ENCODE data around the gene C1orf35.

DNA sequence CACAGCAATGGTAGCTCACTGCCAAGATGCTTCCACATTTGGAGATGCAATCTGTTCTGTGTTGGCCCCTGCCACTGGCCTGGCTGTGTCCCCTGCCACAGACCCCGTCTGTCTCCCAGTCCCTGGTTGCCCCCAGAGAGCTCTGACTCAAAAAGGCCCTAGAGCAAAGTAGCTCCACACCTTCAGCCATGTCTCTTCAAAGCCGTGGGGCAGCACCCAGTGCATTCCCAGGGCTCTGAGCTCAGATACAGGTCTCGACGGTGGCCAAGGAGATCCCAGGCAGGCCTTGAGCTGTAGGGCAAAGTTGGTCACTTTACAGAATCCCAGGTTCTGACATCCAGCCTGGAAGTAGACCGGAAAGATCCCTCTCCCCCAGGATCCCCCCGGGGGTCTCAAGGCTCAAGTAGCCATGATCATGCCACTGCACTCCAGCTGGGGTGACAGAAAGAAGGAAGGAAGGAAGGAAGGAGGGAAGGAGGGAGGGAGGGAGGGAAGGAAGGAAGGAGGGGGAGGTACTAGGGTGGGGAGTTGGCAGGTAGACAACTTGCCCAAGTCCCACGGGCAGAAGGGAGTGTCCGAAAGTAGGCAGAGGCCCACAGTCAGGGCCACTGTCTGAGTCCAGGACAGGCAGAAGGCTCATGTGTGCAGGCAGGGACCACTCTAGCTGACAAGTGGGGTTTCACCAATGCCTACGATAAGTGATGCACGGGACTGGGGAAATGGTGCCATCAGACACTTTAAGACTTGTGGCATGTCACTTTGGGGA is 25.4 kb downstream of the C1orf35 start:
- no peak for TF ChIP-seq FOXM1 (IDR thresholded peaks at IDR 0.05; ENCODE audit: borderline replicate concordance)
- no peak for TF ChIP-seq ELF4 (IDR thresholded peaks at IDR 0.05)
- TF ChIP-seq FOXA1 (IDR thresholded peaks at IDR 0.05) = no peak
- TF ChIP-seq SUZ12 (IDR thresholded peaks at IDR 0.05) = no peak
- TF ChIP-seq BHLHE40 (IDR thresholded peaks at IDR 0.05; ENCODE audit: borderline replicate concordance) = no peak
- no peak for TF ChIP-seq SP1 (IDR thresholded peaks at IDR 0.05)
- TF ChIP-seq FOXK2 (IDR thresholded peaks at IDR 0.05) = no peak
- TF ChIP-seq, protein P1, sequence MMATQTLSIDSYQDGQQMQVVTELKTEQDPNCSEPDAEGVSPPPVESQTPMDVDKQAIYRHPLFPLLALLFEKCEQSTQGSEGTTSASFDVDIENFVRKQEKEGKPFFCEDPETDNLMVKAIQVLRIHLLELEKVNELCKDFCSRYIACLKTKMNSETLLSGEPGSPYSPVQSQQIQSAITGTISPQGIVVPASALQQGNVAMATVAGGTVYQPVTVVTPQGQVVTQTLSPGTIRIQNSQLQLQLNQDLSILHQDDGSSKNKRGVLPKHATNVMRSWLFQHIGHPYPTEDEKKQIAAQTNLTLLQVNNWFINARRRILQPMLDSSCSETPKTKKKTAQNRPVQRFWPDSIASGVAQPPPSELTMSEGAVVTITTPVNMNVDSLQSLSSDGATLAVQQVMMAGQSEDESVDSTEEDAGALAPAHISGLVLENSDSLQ (IDR thresholded peaks at IDR 0.05) = no peak
- no peak for TF ChIP-seq TARDBP (IDR thresholded peaks at IDR 0.05)

All from HEK293T (cell line).